GM21576 (cell line): ENCODE measurements around the gene SNUPN.

Experiments
- ATAC-seq: cut with Tn5 transposase; IDR thresholded peaks from one replicate; pipeline ENCODE4 v1.9.1; 2021; ENCODE audit warnings: mild to moderate bottlenecking, moderate library complexity; ENCODE audit not compliant: unreplicated experiment

SNUPN gene

DNA sequence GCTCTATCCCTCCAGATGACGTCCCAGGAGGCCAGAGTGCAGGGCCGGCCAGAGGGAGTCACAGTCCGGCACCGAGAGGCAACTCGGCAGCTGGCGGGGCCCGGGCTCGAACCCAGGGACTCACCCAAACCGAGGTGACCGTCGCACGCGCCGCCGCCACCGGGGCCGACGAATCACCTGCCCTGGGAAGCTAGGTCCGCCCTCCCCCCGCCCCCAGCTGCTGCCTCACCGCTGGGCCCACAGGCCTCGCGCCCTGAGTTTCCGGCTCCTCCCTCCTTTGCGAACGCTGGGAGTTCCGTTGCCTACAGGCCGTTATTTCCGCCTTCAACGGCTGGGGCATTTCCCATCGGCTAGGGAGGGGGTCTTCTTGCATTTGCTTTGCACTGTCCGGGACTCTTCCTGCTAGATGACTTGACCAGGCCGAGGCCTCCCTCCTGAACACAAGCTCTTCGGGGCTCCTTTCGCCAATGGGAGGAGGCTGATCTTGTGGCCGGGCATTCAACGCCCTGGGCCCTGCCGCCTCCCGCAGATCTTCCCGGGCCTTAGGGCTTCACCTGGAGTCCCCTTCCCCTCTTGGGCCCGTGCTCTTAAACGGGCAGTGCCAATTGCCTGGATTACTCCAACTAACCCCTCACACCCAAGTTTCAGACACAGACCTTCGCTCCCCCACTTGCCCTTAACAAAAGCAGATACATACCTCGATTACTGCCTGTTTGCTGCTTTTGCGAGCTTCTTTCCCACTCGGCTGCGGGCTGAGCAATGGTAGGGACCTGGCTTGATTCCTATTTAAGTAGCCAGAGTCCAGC lies at the start of gene SNUPN:
TSS of gene SNUPN (minus strand) at position 184 of the 806 bp plus-strand sequence. CDS start 4,674 bp downstream, outside the sequence.
- peak; percentile 79 for ATAC-seq

DNA sequence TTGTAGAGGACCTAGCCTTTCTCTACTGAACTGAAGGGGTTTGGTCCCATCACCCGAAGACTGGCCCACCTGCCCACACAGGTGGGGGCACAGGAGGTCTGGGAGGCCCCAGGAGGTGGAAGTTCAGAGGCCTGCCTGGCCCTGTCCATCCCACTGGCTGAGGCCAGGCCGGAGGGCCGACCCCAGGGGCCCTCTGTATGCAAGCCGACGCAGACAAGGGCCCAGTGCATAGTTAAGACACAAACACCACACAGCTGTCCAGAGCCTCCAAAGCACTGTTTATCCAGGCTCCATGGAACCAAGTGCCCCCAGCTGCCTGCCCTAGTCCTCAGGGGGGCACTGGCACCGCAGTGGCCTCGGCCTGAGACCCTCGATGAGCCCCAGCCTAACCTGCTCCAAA lies 48.8 kb upstream of the SNUPN start:
- no peak for ATAC-seq

- no peak for ATAC-seq
Measured at GRCh38 chr15:75673426-75674235, 48.1 kb upstream of the SNUPN start.

- no peak for ATAC-seq
Measured at GRCh38 chr15:75672646-75673425, 47.3 kb upstream of the SNUPN start.

DNA sequence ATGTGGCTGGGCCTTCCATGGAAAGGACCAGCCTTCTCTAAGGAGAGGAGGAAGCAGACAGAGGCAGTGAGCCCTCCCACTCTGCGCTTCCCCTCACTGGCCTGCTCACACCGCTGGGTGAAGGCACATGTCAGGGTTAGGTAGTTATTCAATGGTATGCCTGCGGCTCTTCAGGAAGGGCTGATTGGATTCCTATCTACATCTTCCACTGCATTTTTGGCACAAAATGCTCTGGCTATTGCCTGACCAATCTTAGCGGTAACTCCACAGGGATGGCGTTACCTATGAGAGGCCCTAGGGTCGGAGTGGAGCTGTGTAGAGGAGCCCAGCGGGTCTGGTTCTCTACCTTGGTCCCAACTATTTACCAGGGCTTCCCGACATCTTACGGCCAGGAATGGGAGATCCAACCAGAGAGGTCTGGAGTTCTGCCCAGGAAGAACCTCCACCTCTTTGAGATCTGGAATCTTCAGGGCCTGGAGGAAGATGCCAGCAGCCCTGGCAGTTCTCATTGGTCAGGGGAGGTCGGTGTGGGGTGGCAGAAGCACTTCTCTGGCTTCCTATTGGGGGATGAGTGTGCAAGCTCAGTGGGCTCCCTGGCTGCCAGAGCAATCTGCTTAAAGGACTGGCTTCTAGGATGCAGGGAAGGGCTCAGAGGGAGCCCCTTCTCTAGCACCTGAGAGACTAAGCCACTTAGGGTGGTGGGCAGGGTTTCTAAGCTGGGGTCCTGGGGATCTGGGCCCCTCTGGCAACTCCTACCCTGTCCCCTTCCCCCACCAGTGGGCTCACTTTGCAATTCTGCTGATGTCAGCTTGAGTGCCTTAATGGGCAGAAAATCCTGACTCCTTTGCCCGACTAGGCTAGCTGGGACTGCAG lies 46.4 kb upstream of the SNUPN start:
- no peak for ATAC-seq

GRCh38 chr15:75669879-75670212 lies 44.3 kb upstream of the SNUPN start:
- ATAC-seq = no peak

- ATAC-seq = no peak
Measured at GRCh38 chr15:75669191-75669878, 43.8 kb upstream of the SNUPN start.

DNA sequence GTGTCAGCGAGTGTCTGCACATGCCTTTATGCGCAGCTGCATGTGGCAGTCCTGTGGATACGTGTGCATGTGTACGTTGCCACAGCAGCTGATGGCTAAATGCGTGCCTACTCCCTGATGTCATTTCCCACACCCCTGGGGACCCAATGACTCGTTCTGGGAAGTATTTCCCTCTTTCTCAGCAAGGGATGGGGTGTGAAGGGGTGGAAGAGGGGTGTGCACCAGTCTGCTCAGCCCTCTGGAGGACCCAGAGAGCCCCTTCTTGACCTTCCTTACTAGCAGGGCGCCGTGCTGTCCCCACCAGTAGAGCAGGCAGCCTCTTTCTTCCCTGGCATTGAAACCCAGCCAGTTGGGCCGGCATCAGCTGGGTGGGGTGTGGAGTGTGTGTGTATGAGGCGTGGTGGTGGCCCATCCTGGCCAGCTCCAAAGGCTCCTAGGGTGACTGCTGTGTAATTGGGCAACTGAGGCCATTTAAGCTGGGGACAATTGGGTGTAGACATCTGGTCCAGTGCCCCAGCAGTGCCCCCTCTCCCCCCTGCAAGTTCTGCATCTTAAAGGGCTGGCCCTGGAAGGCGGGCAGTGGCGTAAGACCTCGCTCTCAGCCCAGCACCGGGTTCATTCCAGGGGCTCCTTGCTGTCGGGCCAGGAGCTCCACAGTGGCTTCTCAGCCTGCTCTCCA lies 41.4 kb upstream of the SNUPN start:
- no peak for ATAC-seq

GRCh38 chr15:75663931-75664421 lies 38.5 kb upstream of the SNUPN start:
- ATAC-seq = no peak

GRCh38 chr15:75662823-75663519 lies 37.4 kb upstream of the SNUPN start:
- ATAC-seq = no peak

GRCh38 chr15:75661756-75662140 lies 36.2 kb upstream of the SNUPN start:
- no peak for ATAC-seq

- no peak for ATAC-seq
Measured at GRCh38 chr15:75661100-75661755, 35.7 kb upstream of the SNUPN start.

GRCh38 chr15:75659928-75660645 lies 34.6 kb upstream of the SNUPN start:
- ATAC-seq = no peak

DNA sequence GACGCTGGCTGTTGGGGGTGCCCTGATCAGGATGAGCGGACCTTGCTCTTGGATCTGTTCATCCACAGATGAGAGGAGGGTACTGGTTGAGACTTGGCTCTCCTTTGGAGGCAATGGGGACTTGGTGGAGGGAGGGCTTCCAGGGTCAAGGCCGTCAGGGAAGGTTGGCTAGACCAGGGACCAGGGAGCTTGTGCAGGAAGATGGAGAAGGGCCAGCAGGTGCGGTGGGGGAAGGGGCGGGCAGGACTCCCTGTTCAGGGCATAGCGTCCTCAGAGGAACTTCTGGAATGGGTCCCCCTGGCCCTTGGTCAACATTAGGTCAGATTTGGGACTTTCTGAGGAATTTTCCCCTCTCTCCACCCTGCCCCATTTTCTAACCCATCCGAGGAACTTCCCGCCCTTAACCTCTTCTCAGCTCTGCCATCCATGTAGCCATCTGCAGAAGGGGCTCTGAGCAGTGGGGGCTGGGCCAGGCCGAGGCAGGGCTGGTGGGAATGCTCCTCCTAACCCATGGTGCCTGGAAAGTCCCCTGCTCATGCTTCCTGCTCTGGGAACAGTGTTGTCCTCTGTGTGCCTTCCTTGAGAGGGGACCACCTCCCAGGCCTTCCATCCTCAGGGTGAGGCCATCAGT lies 33.7 kb upstream of the SNUPN start:
- ATAC-seq = no peak

DNA sequence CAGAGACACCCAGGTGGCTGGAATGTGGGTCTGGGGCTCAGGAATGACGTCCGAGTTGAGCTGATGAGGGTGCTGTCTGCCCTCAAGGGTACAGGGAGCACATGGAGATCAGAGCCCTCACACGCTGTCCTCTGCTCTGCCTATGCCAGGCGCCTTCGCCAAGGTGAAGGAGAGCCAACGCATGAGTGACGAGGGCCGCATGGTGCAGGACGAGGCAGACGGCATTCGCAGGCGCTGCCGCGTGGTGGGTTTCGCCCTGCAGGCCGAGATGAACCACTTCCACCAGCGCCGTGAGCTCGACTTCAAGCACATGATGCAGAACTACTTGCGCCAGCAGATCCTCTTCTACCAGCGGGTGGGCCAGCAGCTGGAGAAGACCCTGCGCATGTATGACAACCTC lies 31.3 kb upstream of the SNUPN start:
- no peak for ATAC-seq

DNA sequence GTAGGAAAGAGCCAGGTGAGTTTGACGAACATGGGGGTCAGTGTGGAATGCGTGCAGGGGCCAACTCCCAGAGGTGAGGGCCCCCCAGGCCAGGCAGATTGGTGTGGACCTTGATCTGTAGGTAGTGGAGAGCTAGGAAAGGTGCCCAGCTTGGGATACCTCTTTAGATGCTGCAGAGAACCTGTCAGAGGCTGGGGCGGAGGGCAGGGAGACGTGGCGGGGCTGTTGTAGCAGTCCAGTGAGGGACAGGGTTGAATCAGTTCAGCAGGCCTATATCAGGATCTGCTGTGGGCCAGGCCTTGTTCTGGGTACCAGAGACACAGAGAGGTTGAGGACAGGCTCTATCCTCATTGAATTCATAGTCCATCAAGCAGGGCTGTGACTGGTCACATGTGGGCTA lies 30.8 kb upstream of the SNUPN start:
- no peak for ATAC-seq

DNA sequence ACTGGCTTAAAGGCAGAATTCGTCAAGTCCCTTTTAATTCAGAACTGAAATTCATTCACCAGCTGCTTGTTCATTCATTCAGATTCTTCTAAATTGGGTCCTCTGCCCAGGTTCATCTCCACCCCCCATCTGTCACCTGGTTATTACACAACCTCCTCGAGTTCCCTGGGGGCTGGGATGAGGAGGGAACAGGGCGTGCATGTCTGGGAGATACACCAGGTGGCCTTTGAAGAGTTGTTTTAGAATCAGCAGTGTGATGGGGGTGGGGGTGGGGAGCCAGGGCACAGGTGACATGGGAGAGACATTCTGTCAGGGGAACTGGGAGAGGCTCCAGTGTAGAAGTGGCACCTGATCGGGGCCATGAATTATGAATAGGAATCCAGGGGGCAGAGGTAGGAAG lies 30.4 kb upstream of the SNUPN start:
- no peak for ATAC-seq
